ENCODE results near the gene ARHGEF11. TPM values are rescaled to one million over a fixed set of nuclear protein-coding genes. Genes with fewer than 3 reads are reported as not detected.
"Not testable (repeated sequence)": the region's sequence is repeated elsewhere in the genome, so short reads cannot be mapped to it uniquely, and the experiment has no call there.

Gene ARHGEF11
- total and polyA plus RNA-seq, 2 of the 4 experiments (the other 2 are of a cell fraction), result 16.8 to 17.2 TPM

DNA sequence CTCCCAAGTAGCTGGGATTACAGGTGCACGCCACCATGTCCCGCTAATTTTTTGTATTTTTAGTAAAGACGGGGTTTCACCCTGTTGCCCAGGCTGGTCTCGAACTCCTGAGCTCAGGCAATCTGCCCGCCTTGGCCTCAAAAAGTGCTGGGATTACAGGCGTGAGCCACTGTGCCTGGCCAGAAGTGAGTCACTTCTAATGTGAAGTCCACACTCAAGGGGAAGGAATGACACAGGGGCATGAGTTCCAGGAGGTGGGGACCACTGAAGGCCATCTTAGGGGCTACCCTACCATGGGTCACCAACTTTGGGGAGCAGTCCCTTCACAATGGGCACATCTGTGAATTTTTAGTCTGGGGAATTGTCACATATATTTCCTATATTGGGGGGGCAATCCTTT, 118.8 kb downstream of the ARHGEF11 start:
- H3K79me1 ChIP-seq (ENCODE audit: low read depth in 1 of 2, low read length in 2 of 2); H2AK5ac ChIP-seq (ENCODE audit: low read depth, low read length); H3K4me2 ChIP-seq (ENCODE audit: low read depth, low read length); H3K9me1 ChIP-seq (ENCODE audit: insufficient read depth, low read length); H3K4ac ChIP-seq (ENCODE audit: low read depth, low read length); H3K56ac ChIP-seq (ENCODE audit: extremely low read depth, insufficient read depth, low read length); H3K27ac ChIP-seq (ENCODE audit: insufficient read depth, low read length); H4K8ac ChIP-seq (ENCODE audit: low read depth in 2 of 2, low read length in 2 of 2); ATAC-seq (ENCODE audit: low read depth); H3K36me3 ChIP-seq (ENCODE audit: control insufficient read depth, insufficient read depth, low read length); H3K14ac ChIP-seq (replicated peaks; ENCODE audit: low read depth, low read length); POLR2A ChIA-PET (ENCODE audit: unreplicated experiment); H4K91ac ChIP-seq (ENCODE audit: insufficient read depth, low read depth, low read length); H2BK5ac ChIP-seq (ENCODE audit: low read depth, low read length, poor library complexity, severe bottlenecking); H3K18ac ChIP-seq (ENCODE audit: low read depth, low read length); H3K9me3 ChIP-seq (ENCODE audit: control insufficient read depth, insufficient read depth, low read length); BruUV-seq (replicated peaks); dilution Hi-C loops (cut with HindIII; ENCODE audit: low sequenced_read_pairs, unreplicated experiment); H2BK120ac ChIP-seq (ENCODE audit: low read depth, low read length); H3K4me3 ChIP-seq (ENCODE audit: insufficient read depth, low read depth, low read length); H2AFZ ChIP-seq (replicated peaks; ENCODE audit: low read length, poor library complexity); H3K4me1 ChIP-seq (ENCODE audit: control insufficient read depth, insufficient read depth, low read length); H2BK15ac ChIP-seq (ENCODE audit: low read depth, low read length); H4K5ac ChIP-seq (ENCODE audit: low read depth, low read length); H2BK20ac ChIP-seq (ENCODE audit: low read depth, low read length); H3K9ac ChIP-seq (ENCODE audit: low read depth, low read length); H4K20me1 ChIP-seq (ENCODE audit: insufficient read depth, low read length): not testable (repeated sequence)
- in situ Hi-C loops (cut with MboI; ENCODE audit: low sequenced_read_pairs) (loop anchor here (5.0 kb wide), 1 partner anchor 34 kb away; the partner anchor contains the start of gene PEAR1), intact Hi-C loops (cut with micrococcal nuclease) (loop anchor here (1.0 to 10.0 kb wide), 2 partner anchors 202 to 237 kb away; partner anchors contain the start of genes ISG20L2 and METTL25B)
- CTCF ChIA-PET, result interaction anchor here (1.3 to 1.8 kb wide), 3 partner anchors 38 to 67 kb away, joined by 3 to 6 read pairs (median 4); partner anchors contain the start of gene NTRK1
- Histone ChIP-seq H3K27me3 (ENCODE audit: control insufficient read depth, insufficient read depth, low read length) (peaks cover 50% of the 10 kb centered on the region), H2AK9ac (replicated peaks; ENCODE audit: low read depth, low read length, poor library complexity) (peak overlapping the region; percentile 37), H3K23ac (ENCODE audit: low read depth, low read length) (0 out of 2 replicates have a peak overlapping the region, but pooled peaks have one; percentile 23)
- WGBS, 2 experiments (ENCODE audit: extremely low coverage in 2 of 2, insufficient read length in 1 of 2), result 75% methylated on average over 3 of the region's 6 CpGs; no CpG with 5 or more reads in 1 of the 2 experiments
- peak; percentile 19 for DNase-seq

Measured in IMR-90 (cell line).